Upper lobe of left lung (tissue), 6 donors: ENCODE data around the gene PANK1. TPM values are rescaled to one million over a fixed set of nuclear protein-coding genes. Genes with fewer than 3 reads are reported as not detected.

Source experiments
- ATAC-seq, 2 donors: fragments of 200-7000 bp; cut with Tn5 transposase; one replicate each; pipeline ENCODE4 v1.9.1; 2022; ENCODE audit warnings: mild to moderate bottlenecking in 2 of 2, moderate library complexity in 2 of 2; ENCODE audit not compliant: low FRiP score in 2 of 2
- DNase-seq, 2 donors: peaks; one replicate each; pipeline ENCODE4 v3.0.0-alpha.2; 2019 to 2020
- H3K27ac ChIP-seq, 4 donors: fragments of 200-600 bp; sonication (generic); one replicate each; pipeline ENCODE4 v1.5.1; 2016 to 2019
- H3K27me3 ChIP-seq, 4 donors: fragments of 200-600 bp; sonication (generic); one replicate each; pipeline ENCODE4 v1.5.1; 2017 to 2019
- H3K36me3 ChIP-seq, 4 donors: fragments of 200-600 bp; sonication (generic); one replicate each; pipeline ENCODE4 v1.5.1; 2016 to 2019
- H3K4me1 ChIP-seq, 4 donors: fragments of 200-600 bp; sonication (generic); one replicate each; pipeline ENCODE4 v1.5.1; 2018 to 2019
- H3K4me3 ChIP-seq, 4 donors: fragments of 200-600 bp; sonication (generic); one replicate each; pipeline ENCODE4 v1.5.1; 2017 to 2019; ENCODE audit warnings: mild to moderate bottlenecking in 2 of 4, moderate library complexity in 1 of 4
- H3K9me3 ChIP-seq, 4 donors: fragments of 200-600 bp; sonication (generic); one replicate each; pipeline ENCODE4 v1.5.1; 2018 to 2019
- EP300 ChIP-seq, 4 donors: sonication (generic); formaldehyde crosslinking; IDR thresholded peaks; one replicate each; pipeline ENCODE4 v1.5.1; 2017; ENCODE audit warnings: antibody characterized with exemption in 4 of 4, control low read depth in 2 of 4
- POLR2A ChIP-seq, 4 donors: fragments of 450-650 bp; IDR thresholded peaks; one replicate each; pipeline ENCODE4 v1.5.1; 2016 to 2017; ENCODE audit warnings: antibody characterized with exemption in 4 of 4, mild to moderate bottlenecking in 2 of 4
- POLR2AphosphoS5 ChIP-seq, 2 donors: sonication (generic); formaldehyde crosslinking; IDR thresholded peaks; one replicate each; pipeline ENCODE4 v1.5.1; 2017; ENCODE audit warnings: antibody characterized with exemption in 2 of 2
- WGBS, 2 donors: methylation state at CpG; one replicate each; pipeline ENCODE4 v1.1.5; 2017 to 2018; 5-methylcytosine and 5-hydroxymethylcytosine counted together
- total RNA-seq, 6 donors: library from RNA; depleted of rRNA in 4 of 6; stranded (reverse); fragments of >200 nt in 4 of 6; gene quantifications; one replicate each; pipeline versions ENCODE4 v1.1.0 to v1.2.1, GENCODE V29; 2016 to 2021
- TF ChIP-seq, protein P1 (sequence below), 6 experiments: fragments of 450-650 bp in 4 of 6; fragments of 200-600 bp in 2 of 6; sonication (generic) in 2 of 6; IDR thresholded peaks; one replicate each; pipeline ENCODE4 v1.5.1; 2016 to 2019; ENCODE audit warnings: antibody characterized with exemption in 6 of 6
- donor health status: DM: no; HTN: no; CAD: no; lungs with moderate emphysema.
- donor health status: DM: no; HTN: yes; CAD: no; lungs with severe emphysema.

The PANK1 gene
- total RNA-seq, 6 donors from 2014 or later: 3.1 to 22.9 (median 7.3) TPM

DNA sequence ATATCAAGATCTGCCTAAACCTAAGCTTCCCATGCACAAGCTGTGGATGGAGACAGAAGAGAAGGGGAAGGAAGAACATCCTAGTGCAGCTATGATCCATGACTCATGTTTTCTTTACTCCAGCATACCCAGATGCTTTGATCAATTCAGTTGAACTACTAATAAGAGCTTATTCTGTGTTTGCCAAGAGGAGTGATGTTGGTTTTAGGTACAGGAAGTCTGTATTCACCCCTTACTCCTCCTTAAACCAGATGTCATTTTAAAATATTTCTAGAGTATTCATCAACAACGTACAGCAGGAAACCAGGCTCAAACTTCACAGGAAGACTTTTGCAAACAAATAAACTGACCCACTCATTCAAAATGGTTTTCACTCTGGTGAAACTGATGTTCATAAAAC, 29.2 kb downstream of the PANK1 start:
- Histone ChIP-seq H3K36me3 (no peaks in the 10 kb centered on the region), H3K4me1 (no peaks in the 10 kb centered on the region), H3K27ac (no peak overlapping the region), H3K9me3 (peaks cover 5 to 11% (median 6%) of the 10 kb centered on the region in 4 donors), H3K4me3 (no peak overlapping the region), H3K27me3 (no peaks in the 10 kb centered on the region)
- no peak for ATAC-seq
- DNase-seq: no peak
- WGBS, 2 donors: 7 to 13% methylated on average over 1 of the region's 1 CpG
- TF ChIP-seq EP300 (IDR thresholded peaks at IDR 0.05) (no peak), POLR2A (IDR thresholded peaks at IDR 0.05) (no peak), POLR2AphosphoS5 (IDR thresholded peaks at IDR 0.05) (no peak)
- TF ChIP-seq, protein P1, sequence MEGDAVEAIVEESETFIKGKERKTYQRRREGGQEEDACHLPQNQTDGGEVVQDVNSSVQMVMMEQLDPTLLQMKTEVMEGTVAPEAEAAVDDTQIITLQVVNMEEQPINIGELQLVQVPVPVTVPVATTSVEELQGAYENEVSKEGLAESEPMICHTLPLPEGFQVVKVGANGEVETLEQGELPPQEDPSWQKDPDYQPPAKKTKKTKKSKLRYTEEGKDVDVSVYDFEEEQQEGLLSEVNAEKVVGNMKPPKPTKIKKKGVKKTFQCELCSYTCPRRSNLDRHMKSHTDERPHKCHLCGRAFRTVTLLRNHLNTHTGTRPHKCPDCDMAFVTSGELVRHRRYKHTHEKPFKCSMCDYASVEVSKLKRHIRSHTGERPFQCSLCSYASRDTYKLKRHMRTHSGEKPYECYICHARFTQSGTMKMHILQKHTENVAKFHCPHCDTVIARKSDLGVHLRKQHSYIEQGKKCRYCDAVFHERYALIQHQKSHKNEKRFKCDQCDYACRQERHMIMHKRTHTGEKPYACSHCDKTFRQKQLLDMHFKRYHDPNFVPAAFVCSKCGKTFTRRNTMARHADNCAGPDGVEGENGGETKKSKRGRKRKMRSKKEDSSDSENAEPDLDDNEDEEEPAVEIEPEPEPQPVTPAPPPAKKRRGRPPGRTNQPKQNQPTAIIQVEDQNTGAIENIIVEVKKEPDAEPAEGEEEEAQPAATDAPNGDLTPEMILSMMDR (IDR thresholded peaks at IDR 0.05): no peak

DNA sequence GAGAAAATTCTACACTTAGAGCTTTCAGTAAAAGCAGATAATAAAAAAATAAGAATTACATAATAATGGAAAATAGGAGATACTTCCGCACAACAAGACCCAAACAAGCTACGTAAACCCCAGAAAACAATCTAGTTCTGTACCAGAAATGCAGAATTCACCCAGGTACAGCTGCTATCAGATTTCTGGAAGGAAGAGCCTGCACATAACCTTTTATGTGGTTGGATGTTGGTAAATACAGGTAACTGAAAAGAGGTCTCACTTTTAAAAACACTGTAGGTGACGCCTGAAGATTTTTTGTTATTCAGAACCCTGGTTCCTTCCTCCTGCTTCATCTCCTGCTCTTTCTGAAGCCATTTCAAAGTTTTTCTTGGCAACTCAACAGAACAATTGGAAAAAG, 29.9 kb downstream of the PANK1 start:
- H3K27me3 ChIP-seq: no peaks in the 10 kb centered on the region
- peaks cover 0 to 4% (median under 1%) of the 10 kb centered on the region in 4 donors for H3K9me3 ChIP-seq
- no peak overlapping the region for H3K27ac ChIP-seq
- no peak overlapping the region for H3K4me3 ChIP-seq
- H3K4me1 ChIP-seq: no peaks in the 10 kb centered on the region
- WGBS, 2 donors: 86 to 90% methylated on average over 3 of the region's 3 CpGs
- no peak for DNase-seq
- TF ChIP-seq POLR2A (IDR thresholded peaks at IDR 0.05): no peak
- TF ChIP-seq, protein P1 (IDR thresholded peaks at IDR 0.05): no peak
- TF ChIP-seq EP300 (IDR thresholded peaks at IDR 0.05): no peak
- no peak for TF ChIP-seq POLR2AphosphoS5 (IDR thresholded peaks at IDR 0.05)
- no peaks in the 10 kb centered on the region for H3K36me3 ChIP-seq
- no peak for ATAC-seq

DNA sequence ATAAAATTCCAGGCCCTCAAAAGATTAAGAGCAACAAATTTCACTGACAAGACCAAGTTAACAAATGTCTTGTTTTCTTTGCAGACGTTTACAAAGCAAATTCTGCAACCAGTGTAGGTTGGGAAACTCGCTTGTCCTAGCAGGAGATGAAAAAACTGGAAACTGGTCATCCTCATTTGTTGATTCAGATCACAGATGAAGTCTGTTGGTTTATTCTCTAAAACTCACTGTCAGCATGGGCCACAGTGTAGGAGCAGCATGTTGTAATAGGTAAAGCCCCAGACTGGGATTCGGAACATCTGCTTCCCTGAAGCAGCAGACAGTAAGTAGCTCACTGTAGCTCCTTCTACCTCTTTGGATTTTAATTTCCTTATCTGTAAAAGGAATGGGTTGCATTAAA, 31.5 kb downstream of the PANK1 start:
- ATAC-seq (no peak), DNase-seq (no peak)
- TF ChIP-seq POLR2A (IDR thresholded peaks at IDR 0.05) (no peak), POLR2AphosphoS5 (IDR thresholded peaks at IDR 0.05) (no peak), EP300 (IDR thresholded peaks at IDR 0.05) (no peak)
- TF ChIP-seq, protein P1 (IDR thresholded peaks at IDR 0.05): no peak
- Histone ChIP-seq H3K4me3 (no peak overlapping the region), H3K9me3 (no peaks in the 10 kb centered on the region), H3K4me1 (no peaks in the 10 kb centered on the region), H3K27me3 (no peaks in the 10 kb centered on the region), H3K36me3 (no peaks in the 10 kb centered on the region), H3K27ac (no peak overlapping the region)
- WGBS, 2 donors: 62 to 80% methylated on average over 3 of the region's 3 CpGs

DNA sequence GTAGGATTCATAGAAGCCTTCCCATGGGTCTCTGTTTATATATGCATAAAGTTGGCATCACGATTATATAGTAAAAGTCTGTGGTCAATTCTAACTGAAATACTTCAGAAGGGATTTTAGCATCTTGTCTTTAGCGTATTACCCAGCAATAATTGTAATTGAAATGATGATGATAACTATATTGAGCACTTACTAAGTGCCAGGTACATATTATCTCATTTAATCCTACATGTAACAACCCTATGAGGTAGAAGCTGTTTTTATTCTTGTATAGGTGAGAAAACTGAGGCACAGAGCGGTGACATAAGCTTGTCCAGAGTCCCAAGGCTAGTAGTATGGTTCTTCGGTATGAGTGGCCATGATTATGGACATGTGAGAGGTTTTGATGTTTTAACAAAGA, 33.8 kb downstream of the PANK1 start:
- H3K27me3 ChIP-seq: no peaks in the 10 kb centered on the region
- no peaks in the 10 kb centered on the region for H3K36me3 ChIP-seq
- WGBS, 2 donors: 96% methylated on average over 4 of the region's 4 CpGs
- no peaks in the 10 kb centered on the region for H3K9me3 ChIP-seq
- H3K4me3 ChIP-seq: no peak overlapping the region
- DNase-seq (no peak), ATAC-seq (no peak)
- no peak overlapping the region for H3K27ac ChIP-seq
- H3K4me1 ChIP-seq: no peaks in the 10 kb centered on the region
- TF ChIP-seq EP300 (IDR thresholded peaks at IDR 0.05) (no peak), POLR2A (IDR thresholded peaks at IDR 0.05) (no peak), POLR2AphosphoS5 (IDR thresholded peaks at IDR 0.05) (no peak)
- TF ChIP-seq, protein P1 (IDR thresholded peaks at IDR 0.05): no peak

DNA sequence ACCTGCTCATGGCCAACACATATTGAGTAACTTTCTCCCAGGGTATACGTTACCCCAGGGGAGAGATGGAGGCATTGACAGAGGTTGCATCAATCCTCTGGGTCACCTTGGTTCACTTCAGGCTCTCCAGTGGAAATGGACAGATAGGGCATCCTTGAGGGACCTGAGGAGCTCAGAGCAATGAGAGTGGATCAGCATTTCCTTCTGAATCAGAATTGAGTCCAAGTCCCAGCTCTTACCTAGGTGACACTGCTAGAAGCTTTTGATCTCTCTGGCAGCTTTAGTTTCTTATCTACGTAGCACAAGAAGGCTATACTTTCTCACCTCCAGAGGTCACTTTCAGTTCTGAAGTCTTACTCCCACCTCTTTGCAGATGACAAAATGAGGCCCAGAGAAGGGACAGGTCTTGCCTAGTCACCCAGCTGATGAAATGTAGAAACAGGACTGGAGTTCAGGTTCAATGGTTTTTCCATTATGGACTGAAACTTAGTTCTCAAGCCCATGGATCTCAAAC, 35.2 kb downstream of the PANK1 start:
- no peaks in the 10 kb centered on the region for H3K27me3 ChIP-seq
- H3K4me1 ChIP-seq: no peaks in the 10 kb centered on the region
- H3K27ac ChIP-seq: no peak overlapping the region
- 0 to 24% methylated on average over 2 of the region's 2 CpGs for WGBS, 2 donors
- no peaks in the 10 kb centered on the region for H3K9me3 ChIP-seq
- no peak overlapping the region for H3K4me3 ChIP-seq
- no peak for ATAC-seq
- DNase-seq: no peak
- no peak for TF ChIP-seq POLR2AphosphoS5 (IDR thresholded peaks at IDR 0.05)
- TF ChIP-seq, protein P1 (IDR thresholded peaks at IDR 0.05): no peak
- no peak for TF ChIP-seq POLR2A (IDR thresholded peaks at IDR 0.05)
- no peak for TF ChIP-seq EP300 (IDR thresholded peaks at IDR 0.05)
- H3K36me3 ChIP-seq: no peaks in the 10 kb centered on the region
